DMS114 treated with DMSO at 0.1 percent for 48 hours (cell line): Measurements from ENCODE around the gene CATSPER1.
"Not testable (repeated sequence)": the region's sequence is repeated elsewhere in the genome, so short reads cannot be mapped to it uniquely, and the experiment has no call there.

Source experiments
- DNase-seq: peaks from one replicate; lab custom pipeline; 2025; ENCODE audit not compliant: unreplicated experiment; lab: John Stamatoyannopoulos, UW

CATSPER1 gene

DNA sequence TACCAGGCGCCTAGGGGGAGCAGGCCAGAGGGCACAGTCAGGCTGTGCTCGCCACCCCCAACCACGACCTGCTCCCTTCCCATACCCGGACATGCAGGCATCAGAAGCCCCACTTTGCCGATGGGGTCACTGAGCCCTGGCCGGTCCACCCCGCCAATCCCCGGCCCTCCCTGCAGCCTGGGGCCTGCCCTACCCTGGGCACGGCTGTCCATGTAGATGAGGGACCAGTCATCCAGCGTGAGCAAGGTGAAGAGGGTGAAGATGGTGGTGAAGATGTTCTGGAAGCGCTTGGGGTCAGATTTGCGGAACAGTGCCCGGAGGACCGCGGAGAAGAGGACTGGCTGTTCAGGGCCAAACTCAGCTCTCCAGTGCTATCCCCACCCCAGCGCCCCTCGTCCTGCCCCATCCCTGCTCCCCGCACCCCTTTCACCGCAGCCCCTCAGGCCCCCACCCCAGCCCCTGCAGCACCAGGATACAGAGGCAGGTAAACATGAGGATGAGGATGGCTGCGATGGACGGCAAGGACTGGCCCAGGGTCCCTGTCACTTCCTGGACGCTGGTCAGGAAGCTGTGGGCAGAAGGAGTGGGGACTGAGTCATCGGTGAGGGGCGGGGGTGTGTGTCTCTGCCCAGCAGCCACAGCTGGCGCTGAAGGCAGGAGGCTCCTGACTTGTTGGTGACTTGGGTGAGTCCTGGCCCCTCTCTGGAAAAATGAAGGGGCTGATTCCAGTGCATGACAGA is 5.5 kb downstream of the CATSPER1 start:
- DNase-seq, result no peak

DNA sequence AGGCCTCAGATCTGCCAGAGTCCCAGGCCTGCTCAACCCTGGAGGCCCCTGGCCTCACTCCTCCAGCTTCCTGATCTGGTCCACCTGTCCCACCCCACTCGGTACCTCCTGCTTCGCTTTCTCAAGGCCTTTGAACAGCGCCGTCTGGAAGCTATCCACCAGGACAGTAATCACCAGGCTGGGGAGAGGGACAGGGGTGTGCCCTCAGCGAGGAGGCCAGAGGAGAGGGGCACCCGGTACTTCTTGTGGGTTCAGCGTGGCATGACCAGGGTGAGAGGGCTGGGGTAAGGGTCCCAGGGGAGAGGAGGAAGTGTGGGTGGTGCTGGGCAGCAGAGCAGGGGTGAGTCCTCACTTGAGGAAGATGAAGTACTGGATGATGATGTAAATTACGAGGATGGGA is 6.1 kb downstream of the CATSPER1 start:
- no peak for DNase-seq

DNA sequence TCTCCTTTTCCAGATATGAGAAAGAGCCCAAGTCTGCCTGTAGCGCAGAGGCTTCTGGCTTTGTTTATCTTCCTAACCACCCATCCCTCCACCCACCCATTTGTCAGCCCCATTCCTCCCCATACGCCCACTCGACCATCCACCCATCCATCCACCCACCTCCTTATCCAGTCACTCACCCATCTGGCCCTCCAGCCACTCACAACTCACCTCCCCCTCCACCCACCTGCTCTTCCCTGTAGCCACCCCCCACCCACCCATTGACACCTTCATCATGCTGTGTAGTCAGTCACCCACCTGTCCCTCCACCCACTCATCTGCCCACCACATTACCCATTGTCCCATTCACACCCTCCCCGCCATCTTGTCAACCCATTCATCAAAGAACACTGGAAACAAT is 9.0 kb downstream of the CATSPER1 start:
- no peak for DNase-seq

DNA sequence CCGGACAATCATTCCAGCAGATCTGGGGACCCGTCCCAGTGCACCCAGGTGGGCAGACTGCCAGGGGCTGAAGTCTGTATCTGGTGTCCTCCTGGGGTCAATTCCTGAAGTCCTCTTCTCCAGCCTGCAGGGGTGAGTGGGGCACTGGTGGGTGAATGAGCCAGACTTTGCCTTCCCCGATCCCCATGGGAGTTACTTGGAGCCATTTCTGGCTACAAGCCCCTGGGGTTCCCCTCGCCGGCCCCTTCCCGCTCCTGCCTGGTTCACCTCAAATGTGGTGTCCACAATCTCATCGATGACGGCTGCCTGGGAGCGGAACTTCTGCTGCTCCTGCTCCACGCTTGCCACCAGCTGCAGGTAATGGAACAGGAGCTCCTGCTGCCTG is 9.5 kb downstream of the CATSPER1 start:
- DNase-seq, result no peak

DNA sequence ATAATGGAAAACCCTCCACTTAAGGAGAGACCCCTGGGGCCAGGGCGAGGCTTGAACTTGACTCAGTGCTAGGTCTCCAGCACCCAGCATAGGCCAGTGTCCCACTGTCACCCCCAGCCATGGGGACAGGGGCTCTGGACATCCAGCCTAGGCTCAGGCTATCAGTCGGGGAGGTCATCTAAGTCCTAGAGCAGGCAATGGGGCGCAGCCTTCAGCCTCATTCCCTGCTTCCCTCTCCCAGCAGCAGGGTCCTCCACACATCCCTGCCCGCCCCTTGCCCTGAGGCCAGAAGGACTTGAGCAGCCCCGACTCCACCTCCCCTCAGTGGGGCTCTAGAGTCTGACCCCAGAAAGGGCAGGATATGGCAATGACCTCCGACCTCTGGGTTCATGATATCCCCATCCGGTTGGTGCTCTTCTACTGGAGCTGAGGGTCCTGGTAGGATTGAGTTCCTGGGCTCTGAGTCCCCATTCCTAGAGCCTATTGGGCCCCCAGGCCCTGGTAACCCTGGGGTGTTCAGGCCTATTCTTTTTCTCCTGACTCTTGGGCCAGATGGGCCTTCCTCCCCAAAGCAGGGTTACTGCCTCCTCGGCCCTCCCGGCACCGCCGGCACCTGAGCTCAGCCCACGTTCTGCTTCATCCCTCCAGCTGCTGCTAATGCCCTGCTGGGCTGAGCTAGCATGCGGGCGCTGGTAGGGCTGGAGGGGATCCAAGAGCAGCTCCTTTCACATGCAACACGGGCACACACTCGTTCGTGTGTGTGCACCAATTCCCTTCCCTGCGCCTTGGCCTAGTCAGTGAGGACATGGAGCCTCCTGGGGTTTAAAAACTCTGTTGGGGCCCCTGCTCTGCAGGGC is 10.1 kb downstream of the CATSPER1 start:
- no peak for DNase-seq

DNA sequence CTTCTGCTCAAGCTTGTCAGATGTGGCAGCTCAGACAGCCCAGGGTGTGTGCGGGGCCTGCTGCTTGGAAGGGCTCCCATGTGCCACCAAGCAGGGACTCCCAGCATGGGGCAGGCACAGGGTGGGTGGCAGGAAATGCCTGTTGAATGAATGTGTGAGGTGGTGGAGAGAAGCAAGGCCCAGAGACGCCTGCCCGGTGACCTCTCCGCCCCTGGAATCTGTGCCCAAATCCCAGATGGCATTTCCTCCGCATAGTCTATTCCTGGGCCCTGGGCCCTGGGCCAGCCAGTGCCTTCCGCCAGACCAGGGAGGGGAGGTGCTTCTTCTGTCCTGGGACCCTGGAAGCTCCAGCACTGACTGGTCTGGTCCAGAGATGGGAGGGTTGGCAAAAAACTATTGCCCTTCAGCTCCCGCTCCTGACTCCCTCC is 10.8 kb downstream of the CATSPER1 start:
- DNase-seq, result no peak

DNA sequence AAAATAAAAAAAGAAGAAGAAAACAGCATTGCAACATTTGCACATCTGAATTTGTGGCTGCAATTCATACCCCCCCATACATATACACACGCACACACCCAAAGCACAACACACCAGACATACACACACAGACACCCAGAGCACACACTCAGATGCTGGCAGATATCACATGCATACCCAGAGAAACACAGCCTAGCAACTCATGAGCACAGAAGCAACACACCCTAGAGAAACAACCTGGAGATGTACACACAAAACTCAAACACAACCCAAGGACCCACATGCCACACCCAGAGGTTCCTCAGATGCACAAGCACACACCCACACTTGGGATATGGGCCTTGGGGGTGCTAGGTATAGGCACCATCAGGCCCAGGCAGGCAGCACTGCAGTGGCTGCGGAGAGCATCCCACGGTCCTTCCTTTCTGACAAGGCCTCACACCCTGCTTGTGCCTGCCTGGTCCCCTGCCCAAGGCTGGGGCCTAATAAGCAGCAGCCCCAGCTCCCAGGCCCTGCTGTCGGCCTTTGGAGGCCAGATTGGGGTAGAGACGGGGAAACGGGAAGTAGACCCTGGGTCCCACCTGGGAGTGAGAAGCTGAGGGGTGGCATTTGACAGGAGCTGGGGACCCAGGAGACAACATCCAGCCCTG is 11.3 kb downstream of the CATSPER1 start:
- DNase-seq, result no peak

DNA sequence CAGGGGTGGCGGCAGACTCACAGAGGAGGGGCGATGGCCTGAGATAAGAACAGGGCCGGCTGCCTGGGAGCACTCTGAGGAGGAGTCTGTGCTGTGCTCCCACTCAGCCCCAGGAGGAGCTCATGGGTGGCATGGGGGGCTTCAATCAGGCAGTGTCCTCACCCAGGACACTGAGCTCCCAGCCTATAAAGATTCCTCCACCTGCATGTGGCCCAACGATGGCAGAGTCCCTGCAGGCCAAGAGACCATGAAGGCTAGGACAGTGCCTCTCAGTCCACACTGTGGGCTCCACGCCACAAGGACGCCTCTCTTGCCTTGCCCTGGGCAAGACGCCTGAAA is 12.5 kb downstream of the CATSPER1 start:
- no peak for DNase-seq

DNA sequence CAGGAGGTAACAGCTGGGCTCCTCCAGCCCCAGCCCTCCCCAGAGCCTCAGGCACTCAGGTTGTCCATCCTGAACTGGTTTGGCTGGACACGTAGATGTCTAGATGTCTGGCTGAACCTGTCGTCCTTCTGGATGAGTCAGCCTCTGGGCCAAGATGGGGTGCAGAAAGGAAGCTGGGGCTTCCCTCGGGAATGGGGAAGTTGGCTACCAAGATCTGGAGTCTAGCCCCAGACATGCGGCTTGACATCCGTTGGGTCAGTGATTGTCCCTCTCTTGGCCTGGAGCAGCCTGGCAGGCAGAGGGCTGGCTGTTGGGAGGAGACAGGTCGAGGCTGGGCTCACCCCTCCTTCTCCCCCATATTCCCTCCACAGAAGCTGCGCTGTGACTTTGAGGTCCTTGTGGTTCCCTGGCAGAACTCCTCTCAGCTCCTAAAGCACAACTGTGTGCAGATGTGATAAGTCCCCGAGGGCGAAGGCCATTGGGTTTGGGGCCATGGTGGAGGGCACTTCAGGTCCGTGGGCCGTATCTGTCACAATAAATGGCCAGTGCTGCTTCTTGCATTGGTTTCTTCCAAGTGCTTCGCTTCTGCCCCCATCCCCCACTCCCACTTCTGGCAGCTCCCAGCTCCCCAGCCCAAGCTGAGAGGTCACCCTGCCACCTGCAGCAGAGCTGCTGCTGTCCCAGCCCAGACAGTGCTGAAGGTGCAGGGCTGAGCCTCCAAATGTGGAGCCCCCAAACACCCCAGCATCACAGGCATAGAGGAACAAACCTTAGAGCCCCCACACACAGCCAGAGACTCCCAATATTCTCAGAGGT is 13.1 kb downstream of the CATSPER1 start:
- no peak for DNase-seq

DNA sequence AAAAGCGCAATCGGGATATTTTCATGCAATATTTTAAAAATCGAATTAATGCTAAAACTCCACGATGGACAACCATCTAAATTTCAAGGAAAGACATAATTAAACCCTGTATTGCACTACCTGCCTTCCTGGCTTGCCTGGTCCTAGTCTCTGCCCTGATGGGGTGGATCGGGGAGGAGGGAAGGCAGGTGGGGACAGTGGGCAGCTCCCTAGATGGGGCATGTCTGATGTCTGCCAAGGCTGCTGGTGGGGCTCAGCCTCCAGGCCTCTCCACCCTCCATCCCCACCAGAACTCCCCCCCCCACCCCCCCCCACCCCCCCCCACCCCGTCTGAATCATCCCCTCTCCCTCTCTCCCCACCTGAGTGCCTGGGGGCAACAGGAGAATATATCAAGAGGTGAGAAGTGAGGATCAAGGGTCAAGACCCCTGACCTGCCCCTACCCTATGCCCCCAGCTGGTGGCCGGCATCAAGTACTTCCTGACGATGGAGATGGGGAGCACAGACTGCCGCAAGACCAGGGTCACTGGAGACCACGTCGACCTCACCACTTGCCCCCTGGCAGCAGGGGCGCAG is 13.8 kb downstream of the CATSPER1 start:
- no peak for DNase-seq

DNA sequence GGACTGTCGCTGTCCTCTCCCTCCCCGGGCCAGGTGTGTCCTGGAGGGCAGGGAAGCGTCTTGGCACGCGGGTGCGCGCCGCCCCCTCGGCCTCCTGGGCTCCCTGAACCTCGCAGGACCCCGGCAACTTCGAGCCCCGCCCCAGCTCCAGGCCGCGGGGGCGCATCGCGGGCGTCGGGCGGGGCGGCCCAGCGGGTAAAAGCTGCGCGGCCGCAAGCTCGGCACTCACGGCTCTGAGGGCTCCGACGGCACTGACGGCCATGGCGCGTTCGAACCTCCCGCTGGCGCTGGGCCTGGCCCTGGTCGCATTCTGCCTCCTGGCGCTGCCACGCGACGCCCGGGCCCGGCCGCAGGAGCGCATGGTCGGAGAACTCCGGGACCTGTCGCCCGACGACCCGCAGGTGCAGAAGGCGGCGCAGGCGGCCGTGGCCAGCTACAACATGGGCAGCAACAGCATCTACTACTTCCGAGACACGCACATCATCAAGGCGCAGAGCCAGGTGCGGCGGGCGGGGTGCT is 14.4 kb downstream of the CATSPER1 start, which contains the start of gene CST6:
Gene CST6 (plus strand): TSS at position 224 of the 519 bp plus-strand sequence. CDS start 37 bp downstream, at position 261.
- DNase-seq, result no peak

DNA sequence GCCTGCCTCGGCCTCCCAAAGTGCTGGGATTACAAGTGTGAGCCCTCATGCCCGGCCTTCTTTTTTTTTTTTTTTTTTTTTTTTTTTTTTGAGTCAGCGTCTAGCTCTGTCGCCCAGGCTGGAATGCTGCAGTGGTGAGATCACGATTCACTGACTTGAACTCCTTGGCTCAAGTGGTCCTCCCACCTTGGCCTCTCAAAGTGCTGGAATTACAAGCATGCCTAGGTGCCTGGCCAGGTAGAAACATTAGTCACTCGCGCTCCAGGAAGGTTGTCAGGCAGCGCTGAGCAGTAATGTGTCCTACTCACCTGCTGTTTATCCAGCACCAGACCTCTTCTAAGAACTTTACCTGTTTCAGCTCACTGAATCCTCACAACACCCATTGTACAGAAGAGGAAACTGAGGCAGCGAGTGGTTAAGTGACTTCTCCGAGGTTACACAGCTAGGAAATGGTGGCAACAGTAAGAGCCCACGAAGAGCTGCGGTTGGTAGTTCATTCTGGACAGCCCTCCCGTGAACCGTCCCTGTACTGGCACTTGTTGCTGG is 15.0 kb downstream of the CATSPER1 start:
- no peak for DNase-seq

DNA sequence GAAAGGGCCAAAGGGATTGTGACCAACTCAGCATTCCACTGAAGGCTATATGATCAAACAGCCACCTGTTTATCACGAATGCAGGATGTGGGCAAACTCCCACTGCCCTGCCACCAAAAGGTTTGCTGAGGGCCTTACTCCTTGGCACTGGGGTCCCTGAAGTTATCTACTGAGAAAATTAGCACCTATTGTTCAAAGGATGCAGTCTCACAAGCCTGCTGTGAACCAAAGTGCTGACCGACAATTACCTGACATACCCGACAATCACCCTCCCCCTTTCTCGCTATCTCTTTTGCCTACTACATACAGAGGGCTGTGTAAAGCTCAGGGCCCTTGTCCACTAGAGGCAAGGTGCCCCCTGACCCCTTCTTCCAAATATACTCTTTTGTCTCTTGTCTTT is 16.2 kb downstream of the CATSPER1 start:
- not testable (repeated sequence) for DNase-seq

DNA sequence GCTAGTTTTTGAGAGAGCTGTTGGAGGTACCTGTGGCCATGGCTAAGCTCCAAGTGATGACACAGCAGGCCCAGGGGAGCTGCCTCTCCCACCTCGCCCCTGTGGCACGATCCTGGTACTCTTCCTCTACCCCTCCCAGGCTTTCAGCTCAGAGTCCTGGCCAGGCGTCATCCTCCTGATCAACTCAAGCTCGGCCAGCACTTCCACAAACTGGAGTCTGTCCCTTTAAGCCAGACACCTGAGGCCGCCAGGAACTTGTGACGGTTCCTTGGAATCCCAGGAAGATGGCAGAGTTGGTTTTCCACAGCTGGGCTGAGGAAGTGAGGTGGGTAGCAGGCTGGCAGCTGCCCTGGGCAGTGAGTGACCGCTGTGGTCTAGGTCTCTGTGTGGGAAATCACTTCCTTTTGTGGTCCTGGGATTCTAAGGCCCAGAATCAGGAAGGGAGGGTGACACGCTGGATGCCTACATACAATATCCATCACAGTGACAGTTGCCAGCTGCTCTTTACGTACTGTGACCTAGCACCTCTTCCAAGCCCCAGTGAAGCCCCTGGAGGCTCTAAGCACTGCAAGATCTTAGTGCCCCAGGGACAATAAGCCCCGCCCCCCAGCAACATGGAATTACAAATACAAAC is 17.7 kb downstream of the CATSPER1 start:
- no peak for DNase-seq

DNA sequence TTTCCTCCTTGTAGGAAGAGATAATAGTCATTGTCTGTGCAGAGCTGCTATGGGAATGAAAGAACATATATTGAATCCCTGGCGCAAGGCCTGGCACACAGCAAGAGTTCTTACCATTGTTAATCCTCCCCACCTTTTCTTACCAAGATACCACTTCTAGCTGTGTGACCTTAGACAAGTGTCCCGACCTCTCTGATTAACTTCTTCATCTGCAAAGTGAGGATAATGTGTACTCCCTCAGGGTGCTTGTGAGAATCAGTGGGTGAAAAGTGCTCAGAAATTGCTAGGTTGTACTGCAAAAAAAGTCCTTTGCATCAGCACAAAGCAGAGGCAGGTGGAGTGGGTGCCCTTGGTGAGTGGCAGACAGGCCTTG is 18.2 kb downstream of the CATSPER1 start:
- no peak for DNase-seq

DNA sequence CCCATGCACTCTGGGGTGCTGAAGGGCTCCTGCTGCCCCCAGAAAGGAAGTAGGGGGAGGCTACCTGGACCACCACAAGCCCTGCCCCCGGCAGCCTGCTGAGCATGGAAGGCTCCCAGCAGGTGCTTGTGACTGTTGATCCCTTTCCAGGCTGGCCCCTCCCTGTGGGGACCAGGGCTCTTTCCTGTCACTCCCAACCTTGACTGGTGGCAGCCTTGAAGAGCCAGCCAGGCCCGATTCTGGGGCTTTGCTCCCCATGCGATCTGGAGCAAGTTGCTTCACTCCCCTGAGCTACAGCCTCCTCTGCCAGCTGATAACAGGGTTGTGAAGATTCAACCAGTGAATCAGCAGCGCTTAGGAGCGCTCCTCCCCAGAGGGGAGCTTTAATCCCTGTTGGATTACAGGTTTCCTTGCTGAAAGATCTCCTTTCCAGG is 19.1 kb downstream of the CATSPER1 start:
- no peak for DNase-seq

DNA sequence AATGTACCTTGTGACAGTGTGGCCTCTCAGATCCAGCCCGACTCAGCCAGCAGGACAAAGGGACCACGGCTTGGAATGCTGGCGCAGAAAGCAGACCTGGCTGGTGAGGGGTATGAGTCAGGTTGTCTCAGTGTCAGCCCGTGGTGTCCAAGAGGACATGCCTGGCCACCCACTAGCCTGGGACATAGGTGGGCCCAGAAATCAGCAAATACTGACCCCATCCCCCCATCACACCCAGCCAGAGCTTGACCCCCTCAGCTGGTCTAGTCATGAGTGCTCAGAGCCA is 19.4 kb downstream of the CATSPER1 start:
- DNase-seq, result no peak

DNA sequence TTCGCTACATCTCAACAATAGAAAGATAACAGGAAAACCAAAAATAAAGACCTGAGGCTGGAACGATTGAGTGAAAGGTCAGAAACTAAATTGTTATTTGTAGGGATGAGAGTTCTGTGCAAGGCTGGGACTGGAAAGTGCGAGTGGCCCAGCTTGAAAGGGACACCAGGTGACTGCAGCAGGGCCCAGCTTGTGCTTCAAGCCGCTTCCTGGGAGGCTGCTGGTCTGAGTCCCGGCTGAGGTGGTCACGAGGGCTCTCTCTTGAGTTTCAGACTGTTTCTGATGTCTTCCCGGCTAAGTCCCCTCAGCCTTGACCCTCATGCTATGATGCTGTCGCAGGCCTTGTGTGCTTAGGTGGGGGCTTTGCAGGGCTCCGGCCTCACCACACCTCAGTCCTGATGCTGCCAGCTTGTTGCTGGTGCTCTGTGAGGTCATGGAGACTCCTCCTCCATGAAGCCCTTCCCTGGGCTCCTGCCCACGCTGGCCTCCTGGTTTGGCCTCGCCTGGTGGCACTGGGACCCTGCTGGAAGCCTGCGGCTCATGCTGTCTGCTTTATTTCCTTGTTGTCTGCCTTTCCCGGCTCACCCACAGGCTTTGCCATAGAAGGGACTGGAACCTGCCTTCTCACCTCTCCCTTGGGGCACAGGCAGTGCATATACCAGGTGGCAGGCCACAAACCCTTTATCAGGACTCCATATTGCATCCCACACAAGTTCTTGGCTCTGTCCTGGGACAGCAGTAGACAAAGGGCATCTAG is 20.0 kb downstream of the CATSPER1 start:
- DNase-seq, result no peak

DNA sequence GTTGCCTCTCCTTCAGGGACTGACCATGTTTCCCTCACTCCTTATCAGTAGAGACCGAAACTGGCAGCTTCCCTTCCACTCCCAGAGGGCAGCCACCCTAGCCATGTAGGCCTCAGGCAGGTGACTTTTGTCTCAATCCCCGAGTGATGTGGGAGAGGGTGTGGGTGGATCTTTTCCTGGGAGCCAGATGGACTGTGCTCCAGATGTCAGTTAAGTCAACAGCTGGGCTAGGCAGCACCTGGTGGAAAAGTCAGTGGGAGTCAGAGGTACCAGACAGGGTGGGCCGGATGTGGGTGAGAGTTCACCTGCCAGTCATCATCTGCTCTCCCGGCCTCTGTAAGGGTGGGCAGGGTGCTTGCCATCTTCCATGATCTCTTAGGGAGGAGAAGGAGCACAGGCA is 22.1 kb downstream of the CATSPER1 start:
- DNase-seq, result no peak
